IPS-NIHi11 (cell line): ENCODE results near the gene ITSN1.
"Not testable (repeated sequence)": the region's sequence is repeated elsewhere in the genome, so short reads cannot be mapped to it uniquely, and the experiment has no call there.

Experiments used
- DNase-seq: peaks from one replicate; pipeline ENCODE4 v3.0.0; 2012; ENCODE audit warnings: mixed read lengths, low spot score

ITSN1 gene

GRCh38 chr21:33642027-33642895 lies at the start of gene ITSN1:
Gene ITSN1, plus strand, starts transcription at chr21:33642501. Its CDS starts 76,328 bp downstream, at chr21:33718829.
- DNase-seq, result peak; percentile 93

GRCh38 chr21:33598051-33598450 lies 44.2 kb upstream of the ITSN1 start:
- no peak for DNase-seq

GRCh38 chr21:33608559-33608958 lies 33.7 kb upstream of the ITSN1 start:
- no peak for DNase-seq

GRCh38 chr21:33611006-33611744 lies 31.1 kb upstream of the ITSN1 start:
- no peak for DNase-seq

GRCh38 chr21:33617565-33617964 lies 24.7 kb upstream of the ITSN1 start:
- not testable (repeated sequence) for DNase-seq

GRCh38 chr21:33618407-33618806 lies 23.9 kb upstream of the ITSN1 start:
- peak; percentile 8 for DNase-seq

- DNase-seq, result no peak
These were observed 22.6 kb upstream of the ITSN1 start for GRCh38 chr21:33619726-33620125.

GRCh38 chr21:33622253-33622652 lies 20.0 kb upstream of the ITSN1 start:
- DNase-seq, result peak; percentile 44

- DNase-seq, result not testable (repeated sequence)
These were observed 16.1 kb upstream of the ITSN1 start for GRCh38 chr21:33626151-33626550.

- no peak for DNase-seq
These were observed 8.0 kb upstream of the ITSN1 start for GRCh38 chr21:33634254-33634653.

GRCh38 chr21:33640697-33641351 lies 1.5 kb upstream of the ITSN1 start:
- peak; percentile 17 for DNase-seq

GRCh38 chr21:33641352-33642026 lies 812 bp upstream of the ITSN1 start, which contains the start of gene CRYZL1:
Gene CRYZL1, minus strand, starts transcription at chr21:33641741. Its CDS starts 10,190 bp downstream, at chr21:33631551.
- DNase-seq, result peak; percentile 92

GRCh38 chr21:33642896-33643657 lies 776 bp downstream of the ITSN1 start:
- peak; percentile 49 for DNase-seq

- no peak for DNase-seq
These were observed 1.5 kb downstream of the ITSN1 start for GRCh38 chr21:33643658-33644311.

- no peak for DNase-seq
These were observed 2.2 kb downstream of the ITSN1 start for GRCh38 chr21:33644383-33645074.

- DNase-seq, result no peak
These were observed 3.4 kb downstream of the ITSN1 start for GRCh38 chr21:33645730-33646129.

GRCh38 chr21:33647587-33647986 lies 5.3 kb downstream of the ITSN1 start:
- no peak for DNase-seq

- no peak for DNase-seq
These were observed 6.3 kb downstream of the ITSN1 start for GRCh38 chr21:33648555-33648954.

GRCh38 chr21:33650230-33650629 lies 7.9 kb downstream of the ITSN1 start:
- DNase-seq, result no peak

GRCh38 chr21:33650929-33651509 lies 8.7 kb downstream of the ITSN1 start:
- DNase-seq, result no peak
